HFFc6 (cell line): ENCODE data around the gene CYP27B1. TPM values are rescaled to one million over a fixed set of nuclear protein-coding genes. Genes with fewer than 3 reads are reported as not detected.

Experiments
- DNase-seq: peaks from one replicate; pipeline ENCODE4 v3.0.0-alpha.2; 2018
- H3K27ac Mint-ChIP-seq: 2 replicates; pipeline ENCODE4 v1.8.0; 2020; ENCODE audit warnings: mild to moderate bottlenecking, mixed read lengths
- H3K27me3 Mint-ChIP-seq: 2 replicates; pipeline ENCODE4 v1.8.0; 2021; ENCODE audit warnings: mild to moderate bottlenecking, moderate library complexity, mixed read lengths; ENCODE audit not compliant: insufficient read depth
- H3K36me3 Mint-ChIP-seq: 2 replicates; pipeline ENCODE4 v1.8.0; 2021; ENCODE audit warnings: low read depth, mixed read lengths
- H3K4me1 Mint-ChIP-seq: 2 replicates; pipeline ENCODE4 v1.8.0; 2020; ENCODE audit warnings: low read depth, mixed read lengths
- H3K4me3 Mint-ChIP-seq: 2 replicates; pipeline ENCODE4 v1.8.0; 2020; ENCODE audit warnings: mild to moderate bottlenecking, moderate library complexity, mixed read lengths
- H3K9me3 Mint-ChIP-seq: 2 replicates; pipeline ENCODE4 v1.8.0; 2020; ENCODE audit warnings: mild to moderate bottlenecking, mixed read lengths
- total RNA-seq, 6 experiments: library from RNA; stranded (reverse); fragmentation: NEBNext Ultra II Directional; extraction: Animal tissue kit (Norgen Biotek cat#: 25700); gene quantifications; 2 replicates in 1 of 6; 3 replicates in 5 of 6; pipeline ENCODE4 v1.2.3, GENCODE V29; 2021
- TF ChIP-seq, protein P1 (sequence below): fragments of 200-600 bp; sonication (generic); IDR thresholded peaks from 2 replicates; pipeline ENCODE4 v1.5.0; 2021; ENCODE audit warnings: antibody characterized with exemption, mild to moderate bottlenecking

The CYP27B1 gene
- total RNA-seq, 6 experiments from 2014 or later: 0.57 to 1.8 (median 0.96) TPM

DNA sequence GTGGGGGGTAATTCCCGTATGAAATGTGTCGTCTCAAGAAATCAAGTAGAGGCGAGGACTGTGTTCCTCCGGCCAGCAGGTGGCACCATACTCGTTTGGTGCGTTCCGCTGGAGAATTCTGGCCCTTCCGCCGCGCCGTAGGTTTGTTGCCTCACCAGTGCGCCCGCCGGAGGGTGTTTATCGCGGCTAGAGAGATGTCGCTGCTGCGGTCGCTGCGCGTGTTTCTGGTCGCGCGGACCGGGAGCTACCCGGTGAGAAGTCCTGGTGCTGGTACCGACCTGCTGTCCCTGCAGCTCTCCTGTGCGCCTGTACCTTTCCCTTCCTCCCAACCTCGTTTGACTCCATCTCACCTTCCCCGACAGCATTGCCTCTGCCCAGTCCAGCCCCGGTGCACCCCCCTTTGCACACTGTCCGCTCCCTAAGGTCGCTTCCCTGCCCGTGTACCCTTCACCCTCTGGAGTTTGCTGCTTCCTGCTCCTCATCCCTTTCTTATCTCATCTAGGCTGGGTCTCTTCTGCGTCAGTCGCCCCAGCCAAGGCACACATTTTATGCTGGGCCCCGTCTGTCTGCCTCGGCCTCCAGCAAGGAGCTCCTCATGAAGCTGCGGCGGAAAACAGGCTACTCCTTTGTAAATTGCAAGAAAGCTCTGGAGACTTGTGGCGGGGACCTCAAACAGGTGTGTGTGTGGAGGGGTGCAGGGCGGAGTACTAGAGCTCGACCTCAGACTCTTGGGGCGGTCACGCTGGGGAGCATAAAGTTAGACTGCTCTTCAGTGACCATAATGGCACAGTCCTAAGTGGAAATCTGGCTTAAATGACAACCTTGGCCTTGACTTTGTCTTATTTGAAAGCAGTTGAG lies 16.0 kb upstream of the CYP27B1 start, which contains the start of gene TSFM:
Gene TSFM, plus strand, starts transcription at position 180 of the 858 bp plus-strand sequence. Its CDS starts 15 bp downstream, at position 195.
- H3K36me3 Mint-ChIP-seq: peaks cover 28% of the 10 kb centered on the region
- TF ChIP-seq, protein P1, sequence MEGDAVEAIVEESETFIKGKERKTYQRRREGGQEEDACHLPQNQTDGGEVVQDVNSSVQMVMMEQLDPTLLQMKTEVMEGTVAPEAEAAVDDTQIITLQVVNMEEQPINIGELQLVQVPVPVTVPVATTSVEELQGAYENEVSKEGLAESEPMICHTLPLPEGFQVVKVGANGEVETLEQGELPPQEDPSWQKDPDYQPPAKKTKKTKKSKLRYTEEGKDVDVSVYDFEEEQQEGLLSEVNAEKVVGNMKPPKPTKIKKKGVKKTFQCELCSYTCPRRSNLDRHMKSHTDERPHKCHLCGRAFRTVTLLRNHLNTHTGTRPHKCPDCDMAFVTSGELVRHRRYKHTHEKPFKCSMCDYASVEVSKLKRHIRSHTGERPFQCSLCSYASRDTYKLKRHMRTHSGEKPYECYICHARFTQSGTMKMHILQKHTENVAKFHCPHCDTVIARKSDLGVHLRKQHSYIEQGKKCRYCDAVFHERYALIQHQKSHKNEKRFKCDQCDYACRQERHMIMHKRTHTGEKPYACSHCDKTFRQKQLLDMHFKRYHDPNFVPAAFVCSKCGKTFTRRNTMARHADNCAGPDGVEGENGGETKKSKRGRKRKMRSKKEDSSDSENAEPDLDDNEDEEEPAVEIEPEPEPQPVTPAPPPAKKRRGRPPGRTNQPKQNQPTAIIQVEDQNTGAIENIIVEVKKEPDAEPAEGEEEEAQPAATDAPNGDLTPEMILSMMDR: peak; percentile 97
- peaks cover 2% of the 10 kb centered on the region; the same call in 1 of the 2 replicates for H3K27me3 Mint-ChIP-seq
- no peaks in the 10 kb centered on the region for H3K9me3 Mint-ChIP-seq
- H3K4me3 Mint-ChIP-seq: peak within 1 kb of the TSS; percentile 97
- peak; percentile 93 for DNase-seq
- peak within 1 kb of the TSS; percentile 85 for H3K27ac Mint-ChIP-seq
- peaks cover 22% of the 10 kb centered on the region for H3K4me1 Mint-ChIP-seq

DNA sequence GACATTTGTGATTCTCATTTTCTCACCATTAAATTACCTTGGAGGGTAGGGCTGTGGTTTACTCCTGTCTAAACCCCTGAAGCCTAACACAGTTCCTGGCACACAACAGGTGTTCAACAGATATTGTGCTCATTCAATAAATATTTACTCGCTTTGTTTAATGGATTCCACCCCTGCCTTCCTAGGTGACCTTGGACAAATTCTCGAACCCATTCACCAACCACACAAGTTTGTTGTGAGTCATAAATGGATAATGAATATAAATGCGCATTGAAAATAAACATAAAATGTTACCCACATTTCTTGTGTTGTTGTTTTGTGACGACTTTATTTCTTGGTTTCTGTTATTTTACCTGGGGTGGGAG lies 15.3 kb upstream of the CYP27B1 start:
- Mint-ChIP-seq H3K27ac (no peak overlapping the region), H3K4me3 (peak overlapping the region; percentile 97)

DNA sequence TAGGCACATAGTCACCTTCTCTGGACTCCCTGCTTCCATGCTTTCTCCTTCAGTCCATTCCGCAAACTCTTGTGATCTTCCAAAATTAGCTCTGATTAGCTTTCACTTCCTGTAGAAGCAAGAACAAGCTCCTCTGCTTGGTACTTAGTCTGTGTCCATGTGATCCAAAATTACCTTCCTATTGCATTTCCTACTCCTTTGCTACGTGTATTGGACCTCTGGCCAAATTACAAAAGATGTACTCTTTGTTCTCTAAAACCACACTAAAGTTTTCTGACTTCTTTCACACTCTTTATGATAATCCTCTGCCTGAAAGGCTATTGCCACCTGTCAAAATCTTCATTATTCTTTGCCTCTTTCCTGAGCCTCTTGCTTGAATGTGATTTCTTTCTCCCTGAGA lies 14.9 kb upstream of the CYP27B1 start:
- no peaks in the 10 kb centered on the region for H3K9me3 Mint-ChIP-seq
- no peak overlapping the region for H3K27ac Mint-ChIP-seq
- peaks cover 21% of the 10 kb centered on the region for H3K36me3 Mint-ChIP-seq
- peaks cover 22% of the 10 kb centered on the region for H3K4me1 Mint-ChIP-seq
- no peak for DNase-seq
- peaks cover 2% of the 10 kb centered on the region; the same call in 1 of the 2 replicates for H3K27me3 Mint-ChIP-seq
- H3K4me3 Mint-ChIP-seq: no peak overlapping the region
- TF ChIP-seq, protein P1: no peak

More for the DNA sequence above, 15.3 kb upstream of the CYP27B1 start:
- TF ChIP-seq, protein P1: no peak
- DNase-seq: no peak
- peaks cover 22% of the 10 kb centered on the region for H3K4me1 Mint-ChIP-seq
- H3K9me3 Mint-ChIP-seq: no peaks in the 10 kb centered on the region
- H3K36me3 Mint-ChIP-seq: peaks cover 23% of the 10 kb centered on the region
- peaks cover 2% of the 10 kb centered on the region; the same call in 1 of the 2 replicates for H3K27me3 Mint-ChIP-seq

DNA sequence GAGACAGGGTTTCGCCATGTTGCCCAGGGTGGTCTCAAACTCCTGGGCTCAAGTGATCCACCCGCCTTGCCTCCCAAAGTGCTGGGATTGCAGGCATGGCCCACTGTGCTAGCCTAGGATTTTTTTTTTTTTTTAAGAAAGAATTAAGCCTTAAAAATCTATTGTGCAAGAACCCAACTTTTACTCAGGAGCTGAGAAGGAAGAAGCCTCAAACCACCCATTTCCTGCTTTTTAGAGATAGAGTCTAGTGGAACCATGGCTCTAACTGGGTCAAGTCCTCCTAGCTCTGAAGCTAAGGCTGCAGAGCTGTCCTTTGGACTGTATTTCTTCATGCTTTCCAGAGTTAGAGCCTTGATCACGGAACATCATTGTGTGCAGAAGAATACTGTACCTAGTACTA lies 14.4 kb upstream of the CYP27B1 start:
- TF ChIP-seq, protein P1: no peak
- peaks cover 22% of the 10 kb centered on the region for H3K4me1 Mint-ChIP-seq
- H3K36me3 Mint-ChIP-seq: peaks cover 18% of the 10 kb centered on the region
- H3K4me3 Mint-ChIP-seq: no peak overlapping the region
- peaks cover 2% of the 10 kb centered on the region; the same call in 1 of the 2 replicates for H3K27me3 Mint-ChIP-seq
- H3K27ac Mint-ChIP-seq: no peak overlapping the region
- no peaks in the 10 kb centered on the region for H3K9me3 Mint-ChIP-seq
- no peak for DNase-seq

DNA sequence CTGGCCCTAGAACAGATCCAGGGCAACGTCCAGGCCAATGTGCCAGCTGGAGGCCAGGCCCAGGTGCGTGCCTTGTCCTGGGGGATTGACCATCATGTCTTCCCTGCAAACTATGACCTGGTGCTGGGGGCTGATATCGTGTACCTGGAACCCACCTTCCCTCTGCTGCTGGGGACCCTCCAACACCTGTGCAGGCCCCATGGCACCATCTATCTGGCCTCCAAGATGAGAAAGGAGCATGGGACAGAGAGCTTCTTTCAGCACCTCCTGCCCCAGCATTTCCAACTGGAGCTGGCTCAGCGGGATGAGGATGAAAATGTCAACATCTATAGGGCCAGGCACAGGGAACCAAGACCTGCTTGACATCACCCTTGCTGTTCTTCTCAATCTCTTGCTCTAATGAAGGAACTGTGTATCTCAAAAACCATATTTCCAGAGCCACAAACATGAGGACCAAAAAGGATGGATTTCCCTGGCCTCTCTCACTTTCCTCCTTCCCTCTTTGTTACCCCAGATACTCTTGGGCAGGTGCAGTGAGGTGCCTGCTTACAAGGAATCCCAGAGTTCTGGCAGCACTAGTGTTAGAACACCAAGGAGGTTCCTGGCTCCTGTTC lies 13.5 kb upstream of the CYP27B1 start:
- DNase-seq: no peak
- TF ChIP-seq, protein P1: no peak
- H3K4me3 Mint-ChIP-seq: no peak overlapping the region
- H3K27ac Mint-ChIP-seq: no peak overlapping the region; the same call in 1 of the 2 replicates
- peaks cover 26% of the 10 kb centered on the region for H3K36me3 Mint-ChIP-seq
- peaks cover 2% of the 10 kb centered on the region; the same call in 1 of the 2 replicates for H3K27me3 Mint-ChIP-seq
- H3K9me3 Mint-ChIP-seq: no peaks in the 10 kb centered on the region
- H3K4me1 Mint-ChIP-seq: peaks cover 22% of the 10 kb centered on the region
